BLaER1 treated with 17β-estradiol and CSF1 and Interleukin-3, amounts not matched to agents 10 nM and 100 nM (cell line): ENCODE results near the gene RAB6A.
A peak's percentile ranks its signal among the peaks of the same experiment; 100 is the strongest.

Experiments used
- H3K27ac ChIP-seq, 11 experiments: shearing (Covaris generic); formaldehyde crosslinking; 2 replicates each; pipeline ENCODE4 v1.8.1; 2022
- H3K27me3 ChIP-seq, 11 experiments: shearing (Covaris generic); formaldehyde crosslinking; 2 replicates each; pipeline ENCODE4 v1.8.1; 2022
- H3K36me3 ChIP-seq, 11 experiments: shearing (Covaris generic); formaldehyde crosslinking; 2 replicates each; pipeline ENCODE4 v1.8.1; 2022
- H3K4me1 ChIP-seq, 10 experiments: shearing (Covaris generic); formaldehyde crosslinking; 2 replicates each; pipeline ENCODE4 v1.8.1; 2022
- H3K4me2 ChIP-seq, 11 experiments: shearing (Covaris generic); formaldehyde crosslinking; 2 replicates each; pipeline ENCODE4 v1.8.1; 2022
- H3K4me3 ChIP-seq, 10 experiments: shearing (Covaris generic); formaldehyde crosslinking; 2 replicates each; pipeline ENCODE4 v1.8.1; 2022
- H3K9ac ChIP-seq, 11 experiments: shearing (Covaris generic); formaldehyde crosslinking; 2 replicates each; pipeline ENCODE4 v1.8.1; 2022
- H3K9me3 ChIP-seq, 11 experiments: shearing (Covaris generic); formaldehyde crosslinking; replicated peaks in 1 of 11; 2 replicates each; pipeline ENCODE4 v1.8.1; 2022
- H4K20me1 ChIP-seq, 11 experiments: shearing (Covaris generic); formaldehyde crosslinking; 2 replicates each; pipeline ENCODE4 v1.8.1; 2022
- Cebpa-rat ChIP-seq, 11 experiments: shearing (Covaris generic); IDR thresholded peaks; 2 replicates each; pipeline ENCODE4 v1.8.1; 2022

The RAB6A gene

DNA sequence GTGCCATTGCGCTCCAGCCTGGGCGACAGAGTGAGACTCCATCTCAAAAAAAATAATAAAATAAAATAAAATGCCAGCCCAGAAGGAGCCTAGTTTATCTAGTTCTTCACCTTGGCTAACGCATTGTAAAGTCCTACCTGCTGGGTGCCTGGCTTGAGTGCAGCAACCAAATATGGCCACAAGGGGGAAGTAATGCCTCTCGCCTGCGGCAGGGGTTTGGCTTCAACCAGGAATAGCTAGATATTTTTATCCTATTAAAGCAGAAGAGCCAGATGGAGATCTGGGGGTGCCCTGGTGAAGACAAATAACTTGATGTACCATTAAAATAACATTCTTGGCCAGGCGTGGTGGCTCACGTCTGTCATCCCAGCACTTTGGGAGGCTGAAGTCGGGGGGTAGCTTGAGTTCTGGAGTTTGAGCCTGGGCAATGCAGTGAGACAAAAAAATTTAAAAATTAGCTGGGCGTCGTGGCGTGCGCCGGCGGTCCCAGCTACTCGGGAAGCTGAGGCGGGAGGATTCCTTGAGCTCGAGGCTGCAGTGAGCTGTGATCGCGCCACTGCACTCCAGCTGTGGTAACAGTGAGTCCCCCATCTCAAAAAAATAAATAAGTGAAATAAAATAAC is 135.1 kb downstream of the RAB6A start:
- Histone ChIP-seq H3K27ac (peak overlapping the region in 3 of 11 experiments; percentile 76 to 89 (median 86); a peak in 3 of 22 replicates), H3K4me1 (peaks cover 12 to 52% (median 26%) of the 10 kb centered on the region in 10 experiments), H3K4me3 (no peak overlapping the region), H3K9me3 (no peaks in the 10 kb centered on the region), H4K20me1 (no peaks in the 10 kb centered on the region), H3K9ac (peak overlapping the region in 3 of 11 experiments; percentile 33 to 52 (median 48); a peak in 1 of 22 replicates), H3K27me3 (no peaks in the 10 kb centered on the region), H3K4me2 (peak overlapping the region in 4 of 11 experiments; percentile 34 to 83 (median 80); a peak in 8 of 22 replicates), H3K36me3 (no peaks in the 10 kb centered on the region)
- TF ChIP-seq Cebpa-rat (IDR thresholded peaks at IDR 0.05), result no peak
